Measurements from ENCODE around the gene INO80B. TPM values are rescaled to one million over a fixed set of nuclear protein-coding genes. Genes with fewer than 3 reads are reported as not detected.
"Not testable (repeated sequence)": the region's sequence is repeated elsewhere in the genome, so short reads cannot be mapped to it uniquely, and the experiment has no call there.

INO80B gene
- total RNA-seq, 1 experiment from 2014 or later, result 30.1 TPM

DNA sequence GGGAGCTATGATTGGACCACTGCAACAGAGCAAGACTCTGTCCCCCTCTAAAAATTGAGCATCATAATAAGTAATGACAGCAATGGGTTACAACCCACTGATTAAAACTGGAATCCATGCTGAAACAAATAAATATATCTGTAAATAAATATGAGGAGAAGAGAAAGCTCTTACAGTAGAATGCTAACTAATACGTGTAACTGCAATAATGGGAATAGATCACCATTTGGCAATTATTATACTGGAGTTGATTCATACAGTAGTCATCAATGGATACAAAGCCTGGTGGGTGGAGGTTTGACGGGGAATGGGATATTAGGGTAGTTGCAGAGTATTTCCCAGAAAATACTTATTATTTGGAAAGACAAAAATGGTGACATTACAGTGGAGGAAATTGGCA is 6.1 kb upstream of the INO80B start:
- no peak for DNase-seq (ENCODE audit: low spot score)

- DNase-seq (ENCODE audit: low spot score), result no peak
These were observed 4.2 kb upstream of the INO80B start for GRCh38 chr2:74450570-74451190.

GRCh38 chr2:74457129-74457548 is 2.3 kb downstream of the INO80B start:
- no peak for DNase-seq (ENCODE audit: low spot score)

- DNase-seq (ENCODE audit: low spot score), result no peak
These were observed 2.8 kb downstream of the INO80B start for GRCh38 chr2:74457549-74458131.

DNA sequence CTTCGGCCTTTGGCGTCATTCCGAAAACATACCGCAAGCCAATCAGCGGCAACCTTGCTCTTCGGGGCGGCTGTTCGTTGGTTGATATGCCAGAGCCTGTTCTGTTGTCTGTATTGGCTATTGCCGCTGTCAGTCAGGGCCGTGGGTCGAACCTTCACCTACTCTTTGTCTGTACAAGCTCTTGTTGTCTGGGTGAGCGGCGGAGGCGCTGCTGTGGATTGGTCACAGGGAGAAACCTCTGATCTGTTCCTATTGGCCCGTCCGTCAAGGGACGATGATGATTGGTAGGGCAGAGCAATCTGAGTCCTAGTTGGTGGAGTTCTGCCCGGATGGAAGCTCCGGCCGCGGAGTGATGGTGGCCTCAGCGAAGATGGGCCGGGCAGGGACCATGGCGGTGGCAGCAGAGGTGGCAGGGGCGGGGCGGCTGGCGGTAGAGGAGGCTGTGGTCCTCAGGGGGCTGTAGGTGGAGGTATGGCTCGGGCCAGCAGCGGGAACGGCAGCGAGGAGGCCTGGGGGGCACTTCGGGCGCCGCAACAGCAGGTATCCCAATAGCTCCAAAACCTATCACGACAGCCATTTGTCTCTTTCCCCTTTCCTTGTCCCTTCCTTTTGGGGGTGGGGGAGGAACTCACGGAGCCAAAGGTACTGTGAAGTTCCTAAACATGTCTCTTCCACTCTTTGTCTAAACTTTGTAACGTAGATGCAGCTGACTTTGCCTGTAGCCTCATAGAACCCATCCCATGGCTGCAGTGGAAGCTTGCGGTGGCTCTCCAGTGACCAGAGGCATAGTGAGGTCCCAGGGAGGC is 3.4 kb downstream of the INO80B start, which contains the start of gene WBP1:
WBP1 (plus strand) TSS at position 307 of the 806 bp plus-strand sequence; CDS start at position 472, 165 bp downstream.
- DNase-seq (ENCODE audit: low spot score), result peak; percentile 100

- DNase-seq (ENCODE audit: low spot score), result no peak
These were observed 4.1 kb downstream of the INO80B start for GRCh38 chr2:74458938-74459363.

GRCh38 chr2:74459503-74460118 is 4.7 kb downstream of the INO80B start:
- DNase-seq (ENCODE audit: low spot score), result not testable (repeated sequence)

GRCh38 chr2:74460187-74460586 is 5.3 kb downstream of the INO80B start:
- DNase-seq (ENCODE audit: low spot score), result not testable (repeated sequence)

GRCh38 chr2:74461187-74462053 is 6.5 kb downstream of the INO80B start:
- no peak for DNase-seq (ENCODE audit: low spot score)

DNA sequence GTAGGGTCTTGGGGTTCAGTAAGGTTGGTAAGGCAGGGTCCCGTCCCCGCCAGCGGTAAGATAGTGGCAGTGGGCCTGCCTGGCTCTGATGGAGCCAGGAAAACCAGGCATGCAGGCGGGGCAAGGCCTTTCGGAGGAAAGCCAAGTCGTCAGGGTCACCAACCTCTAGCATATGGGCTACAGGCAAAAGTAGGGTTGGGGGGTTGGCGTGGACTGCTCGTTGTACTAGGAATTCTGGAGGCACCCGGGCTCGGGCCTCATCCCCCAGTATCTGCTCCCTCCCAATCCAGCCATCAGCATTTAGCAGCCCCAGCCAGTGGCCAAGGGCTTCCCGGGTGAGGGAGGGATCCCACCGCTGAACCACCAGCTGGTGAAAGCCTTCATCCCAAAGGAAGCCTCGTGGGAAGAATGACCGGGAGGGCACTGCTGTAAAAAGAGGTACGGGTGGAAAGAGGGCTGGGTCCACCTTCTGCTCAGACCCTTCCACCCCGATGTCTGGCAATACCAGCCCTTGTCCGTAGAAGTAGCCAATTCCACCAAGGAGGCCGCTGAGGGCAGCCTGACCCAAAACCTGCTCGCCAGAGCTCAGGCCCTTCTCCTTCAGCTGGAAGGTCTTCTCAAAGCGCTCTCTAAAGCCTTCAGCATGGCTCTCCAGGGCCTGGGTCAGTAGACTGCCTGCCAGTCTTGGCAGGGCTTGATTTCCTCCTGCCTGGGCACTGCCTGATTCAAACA is 7.3 kb downstream of the INO80B start:
- no peak for DNase-seq (ENCODE audit: low spot score)

DNA sequence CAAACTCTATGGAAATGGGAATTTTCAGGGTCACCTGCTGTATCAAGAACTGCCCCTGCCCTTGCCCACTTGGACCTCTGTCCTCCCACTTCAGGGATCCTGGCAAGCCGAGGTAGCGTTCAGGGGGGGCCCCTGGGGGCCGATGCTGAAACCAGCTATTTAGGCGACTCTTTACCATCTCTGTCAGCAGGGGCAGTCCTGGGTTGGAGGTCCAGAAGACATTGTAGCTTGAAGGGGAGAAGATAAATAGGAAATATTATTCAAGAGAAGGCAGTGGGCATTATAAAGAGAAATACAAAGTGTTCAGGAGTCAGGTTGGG is 7.9 kb downstream of the INO80B start:
- DNase-seq (ENCODE audit: low spot score), result no peak

DNA sequence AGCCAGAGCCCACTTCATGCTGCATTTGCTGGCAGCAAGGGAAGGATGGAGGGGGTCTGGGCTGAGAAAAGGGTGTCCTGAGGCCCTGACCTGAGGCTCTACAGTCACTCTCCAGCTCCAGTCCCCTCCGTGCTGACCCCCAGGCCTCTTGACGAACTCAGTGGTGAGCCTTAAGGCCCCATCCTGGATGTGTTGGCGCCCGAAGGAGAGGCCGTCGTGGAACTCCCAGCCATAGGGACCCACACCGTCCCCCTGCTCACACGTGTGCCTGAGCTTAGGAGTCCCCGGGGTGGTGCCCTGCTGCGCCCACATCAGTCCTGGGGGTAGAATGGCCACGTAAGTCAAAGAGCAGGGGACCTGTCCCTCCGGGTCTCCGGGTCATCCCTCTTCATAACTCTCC is 9.5 kb downstream of the INO80B start:
- no peak for DNase-seq (ENCODE audit: low spot score)

DNA sequence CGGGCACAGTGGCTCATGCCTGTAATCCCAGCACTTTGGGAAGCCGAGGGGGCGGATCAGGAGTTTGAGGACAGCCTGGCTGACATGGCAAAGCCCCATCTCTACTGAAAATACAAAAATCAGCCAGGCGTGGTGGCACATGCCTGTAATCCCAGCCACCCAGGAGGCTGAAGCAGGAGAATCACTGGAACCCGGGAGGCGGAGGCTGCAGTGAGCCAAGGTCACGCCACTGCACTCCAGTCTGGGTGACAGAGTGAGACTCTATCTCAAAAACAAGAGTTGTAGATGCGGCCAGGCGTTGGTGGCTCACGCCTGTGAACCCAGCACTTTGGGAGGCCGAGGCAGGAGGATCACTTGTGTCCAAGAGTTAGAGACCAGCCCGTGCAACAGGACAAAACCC is 15.9 kb downstream of the INO80B start:
- not testable (repeated sequence) for DNase-seq (ENCODE audit: low spot score)

DNA sequence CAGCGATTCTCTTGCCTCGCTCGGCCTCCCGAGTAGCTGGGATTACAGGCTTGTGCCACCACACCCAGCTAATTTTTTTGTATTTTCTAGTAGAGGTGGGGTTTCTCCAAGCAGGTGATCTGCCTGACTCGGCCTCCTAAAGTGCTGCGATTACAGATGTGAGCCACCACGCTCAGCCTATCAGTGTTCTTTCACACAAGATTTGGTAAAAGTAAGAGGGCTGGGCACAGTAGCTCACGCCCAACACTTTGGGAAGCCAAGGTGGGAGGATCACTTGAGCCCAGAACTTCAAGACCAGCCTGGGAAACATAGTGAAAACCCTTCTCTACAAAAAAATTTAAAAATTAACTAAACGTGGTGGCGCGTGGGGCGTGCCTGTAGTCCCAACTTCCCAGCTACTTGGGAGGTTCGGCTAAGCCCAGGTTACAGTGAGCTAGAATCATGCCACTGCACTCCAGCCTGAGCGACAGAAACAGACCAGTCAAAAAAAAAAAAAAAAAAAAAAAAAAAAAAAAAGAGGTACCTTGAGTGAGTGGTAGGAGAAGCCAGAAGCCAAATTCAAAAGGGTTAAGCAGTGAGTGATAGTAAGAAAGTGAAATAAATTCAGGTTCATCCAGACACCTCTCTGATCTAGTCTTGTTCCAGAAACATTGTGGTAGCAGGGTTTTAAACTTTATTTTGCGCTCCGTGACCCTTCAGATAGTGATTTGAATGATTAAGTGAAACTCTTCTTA is 16.6 kb downstream of the INO80B start:
- DNase-seq (ENCODE audit: low spot score), result no peak

DNA sequence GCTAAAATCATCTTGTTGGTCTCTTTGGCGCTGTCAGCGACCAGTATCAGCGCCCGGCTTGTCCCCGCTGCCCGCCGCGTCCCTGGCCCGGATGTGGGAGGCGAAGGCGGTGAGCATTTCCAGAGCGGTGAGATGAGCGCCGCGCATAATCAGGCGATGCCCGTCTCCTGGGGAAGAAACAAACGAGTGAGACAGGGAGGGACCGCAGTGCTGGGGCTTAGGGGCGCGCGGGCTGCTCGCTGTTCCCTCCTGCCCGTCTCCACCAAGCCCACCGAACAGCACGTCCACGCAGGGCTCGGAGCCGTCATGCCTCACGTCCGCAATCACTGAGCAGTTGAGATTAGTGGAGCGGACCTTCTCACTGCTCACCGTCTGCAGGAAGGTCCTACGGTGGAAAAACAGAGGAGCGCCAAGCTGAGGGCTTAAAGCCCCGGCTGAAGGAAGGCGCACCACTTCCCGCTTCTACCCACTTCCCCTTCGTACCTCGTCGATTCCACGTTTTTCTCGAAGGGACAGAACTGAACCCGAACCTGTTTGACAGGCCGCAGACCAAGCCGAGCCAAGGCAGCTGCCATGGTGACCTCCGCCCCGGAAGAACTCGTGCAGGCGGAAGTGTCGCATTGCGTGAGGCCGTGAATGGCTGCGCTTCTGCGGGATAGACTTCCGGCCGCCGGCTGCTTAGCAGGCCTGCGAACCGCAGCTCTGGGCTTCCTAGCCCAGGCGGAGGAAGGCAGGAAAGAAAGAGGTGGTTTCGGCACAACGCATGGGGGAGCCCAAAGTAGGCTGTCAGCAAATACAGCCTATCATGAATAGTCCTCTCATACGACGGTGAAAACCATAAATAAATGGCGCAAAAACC is 17.4 kb downstream of the INO80B start, which contains the start of gene MRPL53:
MRPL53 (minus strand) TSS at position 595 of the 859 bp plus-strand sequence; CDS start at position 575, 20 bp downstream.
- DNase-seq (ENCODE audit: low spot score), result peak; percentile 88

GRCh38 chr2:74472945-74473258 is 18.0 kb downstream of the INO80B start:
- DNase-seq (ENCODE audit: low spot score), result no peak

DNA sequence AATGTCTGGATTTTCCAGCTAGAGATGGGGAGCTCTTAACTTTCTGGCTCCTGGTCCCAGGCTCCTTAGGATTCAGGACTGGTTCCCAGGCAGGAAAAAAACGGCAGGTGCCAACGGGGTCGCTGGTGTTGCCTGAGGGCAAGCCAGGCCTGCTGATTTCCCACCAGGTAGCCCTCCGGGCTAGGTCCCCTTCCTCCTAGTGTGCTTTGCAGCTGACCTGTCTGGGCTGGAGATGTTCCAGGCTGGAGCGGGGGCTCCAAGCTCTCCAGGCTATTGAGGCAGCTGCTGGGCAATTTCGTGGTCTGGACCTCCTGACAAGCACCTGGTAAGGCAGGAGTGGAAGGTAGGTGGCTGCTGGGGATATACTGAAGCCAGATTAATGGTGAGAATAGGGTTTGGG is 19.6 kb downstream of the INO80B start:
- no peak for DNase-seq (ENCODE audit: low spot score)

DNA sequence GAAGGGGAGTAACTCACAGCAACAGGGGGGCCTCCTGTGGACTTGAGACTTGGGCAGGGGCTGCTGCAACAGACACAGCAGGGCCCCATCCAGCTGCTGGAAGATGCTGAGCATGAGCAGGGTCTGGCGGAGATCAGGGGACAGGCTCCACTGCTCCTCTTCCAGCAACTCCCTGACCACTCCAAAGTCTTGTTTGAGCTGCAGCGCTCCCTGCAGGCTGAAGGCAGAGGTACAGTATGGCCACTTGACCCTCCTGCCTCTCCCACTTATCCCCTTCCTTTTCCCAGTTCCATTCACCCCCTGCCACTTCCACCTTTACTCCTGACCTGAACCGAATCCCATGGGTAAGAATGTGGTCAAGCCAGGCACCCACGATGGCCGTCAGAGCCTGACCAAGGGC is 20.0 kb downstream of the INO80B start:
- no peak for DNase-seq (ENCODE audit: low spot score)

DNA sequence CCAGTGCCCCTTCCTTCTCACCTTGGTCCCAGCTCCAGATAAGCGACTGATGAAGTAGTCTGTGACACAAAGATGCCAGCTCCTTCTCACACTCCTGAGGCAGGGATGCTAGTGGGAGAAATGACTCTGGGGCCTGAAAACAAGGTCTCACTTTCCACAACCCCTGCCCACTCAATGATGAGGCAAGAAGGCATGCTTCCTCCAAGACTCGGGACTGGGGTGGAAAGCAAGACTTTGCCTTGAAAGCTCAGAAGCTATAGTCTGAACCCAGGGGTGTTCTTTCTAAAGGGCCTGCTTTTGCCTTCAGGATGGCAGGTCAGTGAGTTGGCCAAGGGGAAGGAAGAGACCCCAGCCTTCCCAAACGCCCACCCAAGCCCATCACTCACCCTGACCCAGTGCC is 26.5 kb downstream of the INO80B start:
- no peak for DNase-seq (ENCODE audit: low spot score)
